ENCODE measurements around the gene USP8. TPM values are rescaled to one million over a fixed set of nuclear protein-coding genes. Genes with fewer than 3 reads are reported as not detected.

USP8 gene
- total and polyA plus RNA-seq, 2 donors (not counting 1 experiment from before 2014, with no cell fraction given): 25.7 to 126 TPM

DNA sequence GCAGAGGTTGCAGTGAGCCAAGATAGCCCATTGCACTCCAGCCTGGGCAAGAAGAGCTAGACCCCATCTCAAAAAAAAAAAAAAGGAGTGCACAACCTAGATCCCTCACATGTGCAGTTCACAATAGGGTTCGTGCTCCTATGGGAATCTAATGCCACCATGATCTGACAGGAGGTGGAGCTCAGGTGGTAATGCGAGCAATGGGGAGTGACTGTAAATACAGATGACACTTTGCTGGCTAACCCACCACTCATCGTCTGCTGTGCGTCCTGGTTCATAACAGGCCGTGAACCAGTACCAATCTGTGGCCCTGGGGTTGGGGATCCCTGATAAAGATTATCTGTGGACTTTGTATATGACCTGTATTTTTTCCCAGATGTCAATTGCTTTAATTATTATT, 16.7 kb downstream of the USP8 start:
- H3K27ac Mint-ChIP-seq: peak overlapping the region; percentile 59
- intact Hi-C loops (cut with micrococcal nuclease): no loop called here
- peaks cover 7 to 31% of the 10 kb centered on the region in 2 experiments for H3K36me3 ChIP-seq (replicated peaks in 1 of 2; ENCODE audit: control extremely low read depth in 1 of 2, control insufficient read depth in 1 of 2, extremely low read depth in 1 of 2, insufficient read depth in 2 of 2, low read length in 1 of 2)

DNA sequence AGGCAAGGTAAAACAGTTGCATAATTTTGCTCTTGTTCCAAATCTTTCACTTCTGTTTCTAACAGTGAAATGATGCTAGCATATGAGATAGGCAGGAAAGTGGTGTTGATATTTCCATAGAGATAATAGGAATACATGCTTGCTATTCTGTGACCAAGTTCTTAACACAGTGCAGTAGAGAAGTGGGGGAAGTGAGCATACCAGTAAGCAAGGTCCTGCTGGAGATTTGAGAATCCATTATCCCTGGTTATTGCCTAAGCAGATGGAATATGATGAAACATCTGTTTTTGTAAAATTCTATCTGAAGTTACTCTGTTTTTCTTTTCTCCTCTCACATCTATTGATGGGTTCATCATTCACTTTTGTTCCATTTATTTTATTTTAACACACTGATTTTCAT, 28.7 kb downstream of the USP8 start:
- Histone ChIP-seq H3K9me3 (ENCODE audit: control extremely low read depth in 1 of 3, control insufficient read depth in 2 of 3, insufficient read depth in 1 of 3, low read length in 2 of 3) (no peaks in the 10 kb centered on the region), H3K4me3 (ENCODE audit: control extremely low read depth in 1 of 5, extremely low read depth in 1 of 5, insufficient read depth in 1 of 5, low read depth in 2 of 5, low read length in 4 of 5) (no peak overlapping the region), H3K27me3 (replicated peaks in 1 of 4; ENCODE audit: control extremely low read depth in 1 of 4, control insufficient read depth in 3 of 4, insufficient read depth in 4 of 4, low read length in 3 of 4) (no peaks in the 10 kb centered on the region), H3K9ac (ENCODE audit: low read length) (no peak overlapping the region), H2AFZ (ENCODE audit: insufficient read depth, low read depth, low read length, poor library complexity, severe bottlenecking) (no peak overlapping the region), H3K4me2 (replicated peaks; ENCODE audit: low read depth, low read length, poor library complexity, severe bottlenecking) (no peak overlapping the region), H3K4me1 (ENCODE audit: control insufficient read depth in 2 of 2, insufficient read depth in 2 of 2, low read length in 2 of 2) (no peaks in the 10 kb centered on the region), H3K27ac (ENCODE audit: low read length in 2 of 2) (peak overlapping the region in 1 of 2 donors; percentile 11), H3K79me2 (ENCODE audit: control insufficient read depth, insufficient read depth, low read length) (peaks cover 63% of the 10 kb centered on the region), H3K36me3 (replicated peaks in 1 of 2; ENCODE audit: control extremely low read depth in 1 of 2, control insufficient read depth in 1 of 2, extremely low read depth in 1 of 2, insufficient read depth in 2 of 2, low read length in 1 of 2) (peaks cover 2 to 50% of the 10 kb centered on the region in 2 experiments), H4K20me1 (ENCODE audit: control insufficient read depth, insufficient read depth, low read length, poor library complexity, severe bottlenecking) (peaks cover 14% of the 10 kb centered on the region)
- no peaks in the 10 kb centered on the region for H3K9me3 Mint-ChIP-seq (ENCODE audit: insufficient read depth)
- CTCF ChIA-PET: no interaction called here
- no peak overlapping the region for H3K4me3 Mint-ChIP-seq
- no peak for DNase-seq
- H3K4me1 Mint-ChIP-seq: peaks cover 6% of the 10 kb centered on the region
- peak overlapping the region; percentile 23 for H3K27ac Mint-ChIP-seq
- intact Hi-C loops (cut with micrococcal nuclease): no loop called here
- TF ChIP-seq, protein P1, sequence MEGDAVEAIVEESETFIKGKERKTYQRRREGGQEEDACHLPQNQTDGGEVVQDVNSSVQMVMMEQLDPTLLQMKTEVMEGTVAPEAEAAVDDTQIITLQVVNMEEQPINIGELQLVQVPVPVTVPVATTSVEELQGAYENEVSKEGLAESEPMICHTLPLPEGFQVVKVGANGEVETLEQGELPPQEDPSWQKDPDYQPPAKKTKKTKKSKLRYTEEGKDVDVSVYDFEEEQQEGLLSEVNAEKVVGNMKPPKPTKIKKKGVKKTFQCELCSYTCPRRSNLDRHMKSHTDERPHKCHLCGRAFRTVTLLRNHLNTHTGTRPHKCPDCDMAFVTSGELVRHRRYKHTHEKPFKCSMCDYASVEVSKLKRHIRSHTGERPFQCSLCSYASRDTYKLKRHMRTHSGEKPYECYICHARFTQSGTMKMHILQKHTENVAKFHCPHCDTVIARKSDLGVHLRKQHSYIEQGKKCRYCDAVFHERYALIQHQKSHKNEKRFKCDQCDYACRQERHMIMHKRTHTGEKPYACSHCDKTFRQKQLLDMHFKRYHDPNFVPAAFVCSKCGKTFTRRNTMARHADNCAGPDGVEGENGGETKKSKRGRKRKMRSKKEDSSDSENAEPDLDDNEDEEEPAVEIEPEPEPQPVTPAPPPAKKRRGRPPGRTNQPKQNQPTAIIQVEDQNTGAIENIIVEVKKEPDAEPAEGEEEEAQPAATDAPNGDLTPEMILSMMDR (IDR thresholded peaks at IDR 0.05): no peak
- no peak for TF ChIP-seq EZH2 (IDR thresholded peaks at IDR 0.05; ENCODE audit: borderline replicate concordance, insufficient read depth, low read depth, low read length, poor library complexity, severe bottlenecking)
- no peaks in the 10 kb centered on the region for H3K27me3 Mint-ChIP-seq
- no peak for ATAC-seq (ENCODE audit: low read depth)
- POLR2A ChIA-PET: interaction anchor here (0.7 kb wide), 1 partner anchor 77 kb away, joined by 9 read pairs; no protein-coding TSS in a partner anchor

More for the DNA sequence above, 16.7 kb downstream of the USP8 start:
- WGBS (ENCODE audit: insufficient coverage): 100% methylated on average over 4 of the region's 5 CpGs
- Histone ChIP-seq H3K4me2 (replicated peaks; ENCODE audit: low read depth, low read length, poor library complexity, severe bottlenecking) (no peak overlapping the region), H3K9me3 (ENCODE audit: control extremely low read depth in 1 of 3, control insufficient read depth in 2 of 3, insufficient read depth in 1 of 3, low read length in 2 of 3) (peaks cover 0 to 3% (median 0%) of the 10 kb centered on the region in 3 donors), H3K27me3 (replicated peaks in 1 of 4; ENCODE audit: control extremely low read depth in 1 of 4, control insufficient read depth in 3 of 4, insufficient read depth in 4 of 4, low read length in 3 of 4) (no peaks in the 10 kb centered on the region), H3K27ac (ENCODE audit: low read length in 2 of 2) (peak overlapping the region in 1 of 2 donors; percentile 26), H3K4me1 (ENCODE audit: control insufficient read depth in 2 of 2, insufficient read depth in 2 of 2, low read length in 2 of 2) (peaks cover 20 to 24% of the 10 kb centered on the region in 2 donors), H4K20me1 (ENCODE audit: control insufficient read depth, insufficient read depth, low read length, poor library complexity, severe bottlenecking) (peaks cover 16% of the 10 kb centered on the region), H3K79me2 (ENCODE audit: control insufficient read depth, insufficient read depth, low read length) (peaks cover 71% of the 10 kb centered on the region), H3K4me3 (ENCODE audit: control extremely low read depth in 1 of 5, extremely low read depth in 1 of 5, insufficient read depth in 1 of 5, low read depth in 2 of 5, low read length in 4 of 5) (no peak overlapping the region), H3K9ac (ENCODE audit: low read length) (no peak overlapping the region), H2AFZ (ENCODE audit: insufficient read depth, low read depth, low read length, poor library complexity, severe bottlenecking) (no peak overlapping the region)
- no peak for TF ChIP-seq EZH2 (IDR thresholded peaks at IDR 0.05; ENCODE audit: borderline replicate concordance, insufficient read depth, low read depth, low read length, poor library complexity, severe bottlenecking)
- TF ChIP-seq, protein P1 (IDR thresholded peaks at IDR 0.05): no peak
- no peaks in the 10 kb centered on the region for H3K9me3 Mint-ChIP-seq (ENCODE audit: insufficient read depth)
- H3K4me1 Mint-ChIP-seq: peaks cover 26% of the 10 kb centered on the region
- ChIA-PET CTCF (no interaction called here), POLR2A (interaction anchor here (0.6 kb wide), 2 partner anchors 20 to 46 kb away, joined by 3 read pairs; no protein-coding TSS in a partner anchor)
- no peak for ATAC-seq (ENCODE audit: low read depth)
- H3K27me3 Mint-ChIP-seq: no peaks in the 10 kb centered on the region
- no peak overlapping the region for H3K4me3 Mint-ChIP-seq
- DNase-seq: no peak

Measured in B cell (primary cell).